NCI-H524 treated with DMSO at 0.1 percent for 48 hours (cell line): ENCODE data around the gene TUBGCP5.
"Not testable (repeated sequence)": the region's sequence is repeated elsewhere in the genome, so short reads cannot be mapped to it uniquely, and the experiment has no call there.

ENCODE experiments used
- DNase-seq: peaks from one replicate; lab custom pipeline; 2025; lab: John Stamatoyannopoulos, UW

Gene TUBGCP5

DNA sequence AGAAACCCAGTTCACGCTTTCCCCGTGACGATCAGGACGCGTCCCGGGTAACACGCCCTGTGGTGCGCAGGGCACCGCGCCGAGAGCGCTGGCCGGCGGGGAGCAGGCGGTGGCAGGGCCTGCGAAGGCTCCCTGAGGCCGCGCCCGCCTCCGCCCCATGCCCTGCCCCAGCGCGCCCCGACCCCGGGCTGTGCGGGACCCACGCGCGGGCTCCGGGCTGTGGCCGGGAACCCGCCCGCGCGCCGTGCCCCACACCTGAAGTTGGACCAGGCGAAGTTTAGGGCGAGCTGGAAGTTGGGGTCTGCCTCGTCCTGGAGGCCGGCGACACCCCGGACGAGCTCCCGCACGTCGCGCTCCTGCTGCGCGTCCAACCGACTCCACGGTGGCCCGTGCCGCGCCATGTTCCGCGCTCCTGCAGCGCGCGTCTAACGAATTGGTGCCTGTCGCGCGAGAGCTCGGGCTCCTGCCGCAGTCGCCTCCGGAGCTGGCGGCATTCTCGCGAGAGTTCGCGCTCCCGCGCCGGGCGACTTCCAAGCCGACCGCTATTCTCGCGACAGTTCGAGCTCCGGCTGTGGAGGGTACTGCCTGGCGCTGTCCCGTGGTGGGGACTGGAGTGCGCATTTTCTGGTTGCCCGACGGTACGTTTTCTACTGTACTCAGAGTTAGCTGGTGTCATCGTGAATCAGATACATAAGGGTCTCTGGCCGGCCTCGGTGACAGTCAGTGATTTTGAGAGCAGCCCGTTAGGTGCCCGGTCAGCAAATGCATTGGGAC is at the start of gene TUBGCP5:
TUBGCP5 (minus strand) TSS at position 427 of the 774 bp plus-strand sequence; CDS start at position 401, 26 bp downstream.
- peak; percentile 76 for DNase-seq

DNA sequence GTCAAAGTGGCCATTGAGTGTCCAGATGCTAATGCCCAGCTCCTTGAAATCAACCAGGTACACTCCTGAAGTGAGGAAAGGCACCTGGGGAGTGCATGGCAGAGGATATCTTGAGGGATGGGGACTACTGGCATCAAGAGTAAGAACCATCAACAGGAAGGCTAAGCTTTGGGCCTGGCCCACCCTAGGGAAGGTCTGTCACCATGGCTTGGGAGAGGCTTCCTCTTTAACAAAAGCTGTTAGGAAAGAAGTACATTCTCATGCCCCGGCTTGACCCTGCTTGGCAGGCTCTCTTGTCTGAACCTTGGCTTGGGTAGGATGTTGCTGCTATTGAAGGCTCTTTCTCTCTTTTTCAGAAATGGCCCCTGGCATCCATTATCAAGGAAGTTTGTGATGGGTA is 43.7 kb upstream of the TUBGCP5 start:
- DNase-seq = no peak

DNA sequence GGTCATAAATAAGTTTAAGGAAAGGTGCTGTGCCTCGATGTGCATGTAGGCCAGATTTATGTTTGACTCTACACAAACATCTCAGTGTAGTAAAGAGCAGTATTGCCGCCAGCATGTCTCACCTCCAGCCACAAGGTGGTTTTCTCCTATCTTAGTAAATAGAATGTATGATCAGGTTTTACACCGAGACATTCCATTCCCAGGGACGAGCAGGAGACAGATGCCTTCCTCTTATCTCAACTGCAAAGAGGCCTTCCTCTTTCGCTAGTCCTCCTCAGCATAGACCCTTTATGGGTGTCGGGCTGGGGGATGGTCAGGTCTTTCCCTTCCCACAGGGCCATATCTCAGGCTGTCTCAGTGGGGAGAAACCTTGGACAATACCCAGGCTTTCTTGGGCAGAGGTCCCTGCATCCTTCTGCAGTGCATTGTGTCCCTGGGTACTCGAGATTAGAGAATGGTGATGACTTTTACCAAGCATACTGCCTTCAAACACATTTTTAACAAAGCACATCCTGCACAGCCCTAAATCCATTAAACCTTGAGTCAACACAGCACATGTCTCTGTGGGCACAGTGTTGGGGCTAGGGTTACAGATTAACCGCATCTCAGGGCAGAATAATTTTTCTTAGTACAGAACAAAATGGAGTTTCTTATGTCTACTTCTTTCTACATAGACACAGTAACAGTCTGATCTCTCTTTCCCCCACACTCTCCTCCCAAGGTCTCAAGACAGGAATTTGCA is 42.8 kb upstream of the TUBGCP5 start:
- DNase-seq = not testable (repeated sequence)

DNA sequence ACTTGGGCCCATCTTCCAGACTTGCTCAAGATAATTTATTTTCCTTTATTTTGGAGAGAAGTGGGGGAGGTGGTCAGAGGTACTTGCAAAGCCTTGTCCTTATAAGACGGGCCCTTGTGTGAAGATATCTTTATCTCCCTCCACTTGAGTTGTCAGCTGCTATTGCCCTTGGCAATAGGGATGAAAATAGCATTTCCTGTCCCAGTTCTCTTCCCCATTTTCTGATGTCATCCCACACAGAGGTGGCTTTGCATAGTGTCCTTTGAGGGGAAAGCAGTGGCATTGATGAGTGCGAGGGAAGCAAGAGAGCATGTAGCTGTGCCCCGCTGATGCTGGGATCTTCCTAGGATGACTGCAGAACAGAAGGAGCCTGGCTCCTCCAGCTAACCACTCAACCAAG is 41.9 kb upstream of the TUBGCP5 start:
- DNase-seq = no peak

DNA sequence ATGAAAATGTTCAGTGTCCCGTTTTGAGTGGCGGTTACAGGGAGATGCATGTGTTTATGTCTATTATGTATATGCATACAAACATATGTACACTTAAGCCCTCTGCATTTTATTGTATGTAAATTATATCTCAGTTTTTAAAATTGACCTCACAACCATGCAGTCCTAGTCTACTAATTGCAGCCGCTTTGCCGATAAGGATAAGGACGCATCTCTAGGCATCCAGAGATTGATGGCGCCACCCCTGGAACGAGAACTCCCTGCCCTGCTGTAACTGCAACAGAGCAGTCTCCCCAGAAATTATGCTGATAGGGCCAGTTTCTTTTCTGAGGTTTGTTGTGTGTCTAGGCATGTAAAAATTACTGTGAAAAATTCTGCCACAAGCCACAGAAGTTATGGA is 40.4 kb upstream of the TUBGCP5 start:
- DNase-seq = no peak

DNA sequence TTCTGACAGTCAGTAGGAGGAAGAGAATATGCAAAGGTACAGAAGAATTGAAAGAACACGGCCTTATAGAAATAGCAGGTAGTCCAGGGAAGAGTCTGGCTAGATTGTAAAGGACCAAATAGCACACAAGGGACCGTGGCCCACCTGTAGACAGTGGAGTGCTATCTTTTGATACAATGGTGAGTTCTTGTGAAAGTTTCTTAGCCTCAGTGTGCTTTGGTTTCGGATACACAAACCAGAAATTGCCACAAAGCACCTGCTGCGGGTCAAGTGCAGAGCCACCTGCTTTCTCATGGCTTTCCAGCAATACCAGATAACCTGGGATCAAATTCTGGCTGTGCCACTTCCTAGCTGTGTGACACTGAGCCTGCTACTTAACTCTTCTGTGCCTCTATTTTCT is 36.6 kb upstream of the TUBGCP5 start:
- no peak for DNase-seq

DNA sequence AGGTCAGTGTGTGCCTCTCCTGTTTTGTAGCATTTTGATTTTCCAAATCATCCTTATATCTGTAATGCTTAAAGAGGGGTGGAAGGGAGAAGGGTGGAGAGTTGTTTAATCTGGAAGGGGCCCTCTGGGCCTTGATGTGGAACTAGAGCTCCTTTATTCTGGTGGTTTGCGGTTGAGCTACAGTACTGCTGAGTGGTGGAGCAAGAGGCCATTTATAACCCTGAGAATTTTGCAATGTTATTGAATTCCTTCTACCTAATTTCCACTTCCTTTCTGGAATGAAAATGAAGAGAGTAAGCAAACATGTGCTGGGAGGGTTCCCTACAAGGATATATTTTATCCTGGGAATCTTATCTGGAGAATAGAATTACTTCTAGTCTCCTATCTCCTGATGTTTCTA is 35.3 kb upstream of the TUBGCP5 start:
- DNase-seq = no peak

DNA sequence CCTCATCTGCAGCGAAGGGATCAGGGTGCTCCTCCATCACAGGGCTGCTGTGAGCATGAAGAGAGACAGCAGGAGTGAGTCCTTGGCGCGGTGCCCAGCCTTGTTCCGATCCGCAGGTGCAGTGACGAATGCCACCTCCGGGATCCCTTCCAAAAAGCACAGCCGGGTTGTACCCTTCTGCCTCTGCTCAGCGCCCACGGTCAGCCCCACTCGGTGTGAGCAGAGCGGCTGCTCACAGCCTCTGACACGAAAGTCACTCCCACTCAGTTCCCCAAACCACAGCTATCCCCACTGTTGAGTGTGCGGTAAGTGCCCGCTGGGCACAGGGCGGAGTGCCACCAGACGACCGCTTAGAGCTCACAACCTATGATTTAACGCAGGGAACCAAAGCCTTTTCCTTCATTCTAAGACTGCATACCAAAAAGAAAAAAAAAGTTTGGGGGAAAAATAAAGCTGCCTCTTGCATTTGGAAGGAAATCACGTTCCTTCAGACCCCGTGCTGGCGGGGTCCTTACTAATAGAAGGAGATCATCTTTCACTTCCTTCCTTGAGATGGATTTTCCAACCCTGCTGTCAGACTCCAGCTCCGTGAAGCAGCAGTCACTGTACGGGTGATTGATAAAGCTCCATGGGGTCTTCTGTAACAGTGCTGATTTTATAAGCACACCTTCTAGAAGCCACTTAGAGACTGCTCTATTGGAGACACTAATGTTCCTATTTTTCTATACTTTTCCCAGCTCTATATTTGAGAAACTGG is 34.7 kb upstream of the TUBGCP5 start:
- peak; percentile 38 for DNase-seq

DNA sequence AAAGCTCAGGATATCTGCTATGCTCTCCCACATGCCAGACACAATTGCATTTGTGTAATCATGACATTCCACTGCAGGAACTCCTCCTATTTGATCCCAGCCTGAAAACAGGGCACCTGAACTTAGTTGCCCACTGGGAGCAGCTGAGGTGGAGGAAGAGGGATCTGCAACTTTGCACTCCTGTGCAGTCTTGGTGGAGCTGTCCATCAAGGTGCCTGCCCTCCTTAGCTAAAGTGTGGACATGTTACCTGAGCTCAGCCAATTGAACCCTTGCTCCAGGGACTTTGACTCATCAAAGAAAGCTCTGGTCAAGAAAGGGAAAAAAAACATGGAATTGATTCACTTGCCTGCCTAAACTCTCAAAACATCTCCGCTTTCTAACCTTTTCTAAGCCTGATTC is 33.3 kb upstream of the TUBGCP5 start:
- DNase-seq = no peak

DNA sequence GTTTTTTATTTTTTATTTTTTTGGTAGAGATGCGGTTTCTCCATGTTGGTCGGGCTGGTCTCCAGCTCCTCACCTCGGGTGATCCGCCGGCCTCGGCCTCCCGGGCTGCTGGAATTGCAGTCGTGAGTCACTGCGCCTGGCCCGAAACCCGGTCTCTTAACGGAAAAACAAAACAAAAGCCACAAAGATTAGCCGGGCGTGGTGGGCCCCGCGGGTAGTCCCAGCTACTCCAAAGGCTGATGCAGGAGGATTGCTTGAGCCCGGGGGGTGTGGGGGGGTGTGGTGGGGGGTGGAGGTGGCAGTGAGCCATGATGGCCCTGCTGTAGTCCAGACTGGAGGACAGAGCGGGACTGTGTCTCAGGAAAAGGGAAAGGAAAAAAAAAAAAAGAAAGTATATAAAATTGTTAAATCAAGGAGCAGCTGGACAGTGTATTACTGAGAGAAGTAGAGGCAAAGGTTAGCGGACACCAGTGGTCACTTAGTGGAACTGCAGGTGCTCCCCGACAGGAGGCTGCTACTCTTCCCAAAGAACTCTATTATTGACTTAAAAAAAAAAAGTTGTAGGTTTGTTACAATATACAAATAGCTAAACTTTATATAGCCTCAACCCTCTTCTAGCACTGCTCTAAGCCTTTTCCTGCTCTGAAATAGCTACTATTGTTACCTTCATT is 30.3 kb upstream of the TUBGCP5 start:
- no peak for DNase-seq

DNA sequence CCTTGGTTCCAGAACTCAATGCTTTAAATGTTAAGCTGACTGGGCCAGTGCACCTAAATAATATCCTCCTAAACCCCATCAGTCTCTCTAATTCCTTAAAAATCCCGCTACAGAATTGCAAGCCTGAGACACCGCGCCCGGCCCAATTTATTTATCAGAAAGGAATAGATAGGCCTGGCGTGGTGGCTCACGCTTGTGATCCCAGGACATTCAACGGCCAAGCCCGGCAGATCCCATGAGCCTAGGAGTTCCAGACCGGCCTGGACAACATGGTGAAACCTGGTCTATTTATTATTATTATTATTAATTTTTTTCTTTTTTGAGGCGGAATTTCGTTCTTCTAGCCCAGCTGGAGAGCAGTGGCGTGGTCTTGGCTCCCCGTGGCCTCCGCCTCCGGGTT is 28.0 kb upstream of the TUBGCP5 start:
- no peak for DNase-seq

DNA sequence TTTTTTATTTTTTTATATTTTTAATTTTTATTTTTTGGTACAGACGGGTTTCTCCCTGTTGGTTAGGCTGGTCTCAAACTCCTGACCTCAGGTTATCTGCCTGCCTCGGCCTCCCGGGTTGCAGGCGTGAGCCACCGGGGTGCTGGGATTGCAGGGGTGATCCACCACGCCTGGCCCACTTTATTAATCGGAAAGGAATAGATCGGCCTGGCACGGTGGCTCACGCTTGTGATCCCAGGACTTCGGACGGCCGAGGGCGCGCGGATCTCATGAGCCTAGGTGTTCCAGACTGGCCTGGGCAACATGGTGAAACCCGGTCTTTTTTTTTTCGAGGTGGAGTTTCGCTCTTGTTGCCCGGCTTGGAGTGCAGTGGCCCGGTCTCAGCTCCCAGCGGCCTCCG is 26.5 kb upstream of the TUBGCP5 start:
- no peak for DNase-seq

DNA sequence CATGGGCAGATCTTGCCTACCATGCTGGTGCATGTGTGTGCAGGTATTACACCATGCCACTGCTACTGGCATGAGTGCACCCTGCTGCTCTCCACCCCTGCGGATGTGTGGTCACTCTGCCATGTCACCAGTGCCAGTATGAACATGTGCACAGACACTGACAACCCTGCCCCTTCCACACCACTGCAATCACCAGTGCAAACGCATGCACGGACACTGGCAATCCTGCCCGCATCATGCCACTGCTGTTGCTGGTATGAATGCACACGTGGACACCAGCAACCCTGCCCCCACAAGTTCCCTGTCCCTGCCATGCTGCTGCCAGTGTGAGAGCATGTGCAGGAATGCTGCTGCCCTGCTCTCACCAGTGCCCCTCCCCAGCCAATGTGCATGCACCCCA is 24.8 kb upstream of the TUBGCP5 start:
- no peak for DNase-seq

DNA sequence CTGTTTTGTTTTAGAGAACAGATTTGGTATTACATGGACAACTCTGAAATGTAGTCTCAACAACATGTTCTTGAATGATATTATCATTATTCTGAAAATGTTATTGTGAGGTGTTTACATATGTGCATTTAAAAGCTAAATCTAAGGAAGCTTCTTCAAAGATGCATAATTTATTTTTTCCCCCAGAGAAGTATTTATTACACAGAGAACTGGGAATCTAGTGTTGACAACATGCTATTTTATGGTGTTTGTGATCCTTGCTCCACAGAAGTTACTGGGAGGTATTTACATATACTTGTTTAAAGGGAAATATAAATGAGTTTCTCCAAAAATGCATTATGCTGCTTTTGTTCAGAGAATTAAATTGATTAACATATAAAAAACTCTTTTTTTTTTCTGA is 18.3 kb upstream of the TUBGCP5 start:
- DNase-seq = no peak

DNA sequence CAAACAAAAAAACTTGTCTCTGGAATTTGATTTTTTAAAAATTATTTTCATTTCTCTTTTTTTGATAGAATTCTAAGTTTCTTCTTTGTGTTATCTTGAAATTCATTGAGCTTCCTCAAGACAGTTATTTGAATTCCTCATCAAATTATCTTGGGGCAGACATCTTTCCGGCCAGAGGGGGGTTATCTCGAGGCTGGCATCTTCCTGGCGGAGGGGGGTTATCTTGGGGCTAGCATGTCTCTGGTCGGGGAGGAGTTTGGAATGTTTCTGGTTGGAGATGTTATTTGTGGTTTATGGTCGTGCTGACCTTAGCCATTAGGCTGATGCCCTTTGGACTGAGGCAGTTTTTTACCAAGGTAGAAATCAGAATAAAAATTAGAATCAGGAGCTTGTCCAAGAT is 15.9 kb upstream of the TUBGCP5 start:
- DNase-seq = no peak

DNA sequence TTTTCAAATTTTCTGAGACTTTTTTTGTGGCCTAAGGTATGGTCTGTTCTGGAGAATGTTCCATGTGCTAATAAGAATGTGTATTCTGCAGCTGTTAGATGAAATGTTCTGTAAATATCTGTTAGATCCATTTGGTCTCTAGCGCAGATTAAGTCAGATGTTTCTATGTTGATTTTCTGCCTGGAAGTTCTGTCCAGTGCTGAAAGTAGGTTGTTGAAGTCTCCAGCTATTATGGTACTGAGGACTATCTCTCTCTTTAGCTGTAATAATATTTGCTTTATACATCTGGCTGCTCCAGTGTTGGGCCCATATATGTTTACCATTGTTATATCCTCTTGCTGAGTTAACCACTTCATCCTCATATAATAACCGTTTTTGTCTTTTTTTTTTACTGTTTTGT is 13.2 kb upstream of the TUBGCP5 start:
- no peak for DNase-seq

DNA sequence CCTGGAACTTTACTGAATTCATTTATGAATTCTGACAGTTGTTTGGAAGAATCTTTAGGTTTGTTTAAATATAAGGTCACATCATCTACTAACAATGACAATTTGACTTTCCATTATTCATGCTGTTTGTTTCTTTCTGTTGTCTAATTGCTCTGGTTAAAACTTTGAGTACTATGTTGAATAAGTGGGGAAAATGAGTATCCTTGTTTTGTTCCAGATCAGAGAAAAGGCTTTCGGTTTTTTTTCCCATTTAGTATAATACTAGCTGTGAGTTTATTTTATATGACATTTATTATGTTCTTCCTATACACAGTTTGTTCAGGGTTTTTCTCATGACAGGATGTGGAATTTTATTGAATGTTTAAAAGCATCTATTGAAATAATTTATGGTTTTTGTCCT is 11.3 kb upstream of the TUBGCP5 start:
- DNase-seq = no peak

DNA sequence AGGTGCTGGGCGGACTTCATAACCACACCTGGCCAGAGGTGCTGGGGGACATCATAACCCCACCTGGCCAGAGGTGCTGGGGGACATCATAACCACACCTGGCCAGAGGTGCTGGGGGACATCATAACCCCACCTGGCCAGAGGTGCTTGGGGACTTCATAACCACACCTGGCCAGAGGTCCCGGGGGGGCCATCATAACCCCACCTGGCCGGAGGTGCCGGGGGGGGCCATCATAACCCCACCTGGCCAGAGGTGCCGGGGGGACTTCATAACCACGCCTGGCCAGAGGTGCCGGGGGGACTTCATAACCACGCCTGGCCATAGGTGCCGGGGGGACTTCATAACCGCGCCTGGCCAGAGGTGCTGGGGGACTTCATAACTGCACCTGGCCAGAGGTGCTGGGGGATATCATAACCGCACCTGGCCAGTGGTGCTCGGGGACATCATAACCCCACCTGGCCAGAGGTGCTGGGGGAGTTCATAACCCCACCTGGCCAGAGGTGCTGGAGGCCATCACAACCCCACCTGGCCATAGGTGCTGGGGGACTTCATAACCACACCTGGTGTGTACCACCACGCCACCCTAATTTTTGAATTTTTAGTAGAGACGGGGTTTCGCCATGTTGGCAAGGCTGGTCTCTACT is 10.7 kb upstream of the TUBGCP5 start:
- no peak for DNase-seq

DNA sequence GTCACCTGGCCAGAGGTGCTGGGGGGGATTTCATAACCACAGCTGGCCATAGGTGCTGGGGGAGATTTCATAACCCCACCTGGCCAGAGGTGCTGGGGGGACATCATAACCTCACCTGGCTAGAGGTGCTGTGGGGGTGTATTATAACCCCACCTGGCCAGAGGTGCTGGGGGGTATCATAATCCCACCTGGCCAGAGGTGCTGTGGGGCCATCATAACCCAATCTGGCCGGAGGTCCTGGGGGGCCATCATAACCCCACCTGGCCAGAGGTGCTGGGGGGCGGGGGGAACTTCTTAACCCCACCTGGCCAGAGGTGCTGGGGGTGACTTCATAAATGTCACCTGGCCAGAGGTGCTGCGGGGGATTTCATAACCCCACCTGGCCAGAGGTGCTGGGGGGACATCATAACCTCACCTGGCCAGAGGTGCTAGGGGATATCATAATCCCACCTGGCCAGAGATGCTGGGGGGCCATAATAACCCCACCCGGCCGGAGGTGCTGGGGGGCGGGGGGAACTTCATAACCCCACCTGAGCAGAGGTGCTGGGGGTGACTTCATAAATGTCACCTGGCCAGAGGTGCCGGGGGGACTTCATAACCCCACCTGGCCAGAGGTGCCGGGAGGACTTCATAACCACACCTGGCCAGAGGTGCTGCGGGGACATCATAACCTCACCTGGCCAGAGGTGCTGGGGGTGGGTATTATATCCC is 9.4 kb upstream of the TUBGCP5 start:
- not testable (repeated sequence) for DNase-seq

DNA sequence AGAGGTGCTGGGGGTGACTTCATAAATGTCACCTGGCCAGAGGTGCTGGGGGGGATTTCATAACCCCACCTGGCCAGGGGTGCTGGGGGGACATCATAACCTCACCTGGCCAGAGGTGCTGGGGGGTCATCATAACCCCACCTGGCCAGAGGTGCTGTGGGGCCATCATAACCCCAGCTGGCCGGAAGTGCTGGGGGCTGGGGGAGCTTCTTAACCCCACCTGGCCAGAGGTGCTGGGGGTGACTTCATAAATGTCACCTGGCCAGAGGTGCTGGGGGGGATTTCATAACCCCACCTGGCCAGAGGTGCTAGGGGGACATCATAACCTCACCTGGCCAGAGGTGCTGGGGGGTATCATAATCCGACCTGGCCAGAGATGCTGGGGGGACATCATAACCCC is 4.6 kb upstream of the TUBGCP5 start:
- DNase-seq = not testable (repeated sequence)

DNA sequence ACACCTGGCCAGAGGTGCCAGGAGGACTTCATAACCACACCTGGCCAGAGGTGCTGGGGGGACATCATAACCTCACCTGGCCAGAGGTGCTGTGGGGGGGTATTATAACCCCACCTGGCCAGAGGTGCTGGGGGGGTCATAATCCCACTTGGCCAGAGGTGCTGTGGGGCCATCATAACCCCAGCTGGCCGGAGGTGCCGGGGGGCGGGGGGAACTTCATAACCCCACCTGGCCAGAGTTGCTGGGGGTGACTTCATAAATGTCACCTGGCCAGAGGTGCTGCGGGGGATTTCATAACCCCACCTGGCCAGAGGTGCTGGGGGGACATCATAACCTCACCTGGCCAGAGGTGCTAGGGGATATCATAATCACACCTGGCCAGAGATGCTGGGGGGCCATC is 4.2 kb upstream of the TUBGCP5 start:
- not testable (repeated sequence) for DNase-seq
